HepG2 (cell line): ENCODE measurements around the gene PHF13. TPM values are rescaled to one million over a fixed set of nuclear protein-coding genes. Genes with fewer than 3 reads are reported as not detected.

Source experiments
- ATAC-seq: fragments of 200-7000 bp; cut with Tn5 transposase; 3 replicates; pipeline ENCODE4 v1.9.1; 2020; ENCODE audit warnings: mild to moderate bottlenecking, moderate library complexity
- BruUV-seq: library from RNA; stranded (reverse); fragments of 400-500 nt; replicated peaks from 2 replicates; lab custom pipeline; 2021; lab: Mats Ljungman, UMichigan
- CTCF ChIA-PET: fragments of 300-600 bp; formaldehyde crosslinking; extraction: SDS; loops from one replicate; lab custom pipeline; 2021; ENCODE audit warnings: low total read pairs, inconsistent platforms, low intra/inter-chr PET ratio; lab: Yijun Ruan, JAX
- POLR2A ChIA-PET: fragments of 350-600 bp; sonication (Branson Sonifier 250); formaldehyde crosslinking; loops from one replicate; lab custom pipeline; 2020; ENCODE audit warnings: antibody characterized with exemption, inconsistent platforms; lab: Yijun Ruan, JAX
- DNase-seq: peaks from one replicate; pipeline ENCODE4 v3.0.0-alpha.2; 2015; ENCODE audit warnings: low spot score
- FAIRE-seq: peaks from 3 replicates; lab custom pipeline; 2011; peaks lifted over from hg19 to GRCh38; lab: Jason Lieb, UNC
- H2AFZ ChIP-seq: one replicate; pipeline ENCODE4 v1.6.1; 2011; ENCODE audit warnings: low read length, inconsistent platforms
- H3K27ac ChIP-seq: fragments of 300-600 bp; 3 replicates; pipeline ENCODE4 v1.8.0; 2011; ENCODE audit warnings: mixed run types, mild to moderate bottlenecking, mixed read lengths, low read length, inconsistent platforms; ENCODE audit not compliant: insufficient read depth; ENCODE audit errors: extremely low read length
- H3K27me3 ChIP-seq, 2 experiments: fragments of 200-600 bp in 1 of 2; 2 replicates in 1 of 2; 3 replicates in 1 of 2; pipeline versions ENCODE4 v1.6.0 to v1.8.0; 2011; ENCODE audit warnings: low read length in 2 of 2, mild to moderate bottlenecking in 2 of 2, moderate library complexity in 2 of 2, inconsistent platforms in 1 of 2; ENCODE audit not compliant: insufficient read depth in 2 of 2, control insufficient read depth in 1 of 2
- H3K36me3 ChIP-seq, 2 experiments: fragments of 200-600 bp in 1 of 2; replicated peaks in 1 of 2; 2 replicates in 1 of 2; 3 replicates in 1 of 2; pipeline versions ENCODE4 v1.5.1 to v1.8.0; 2011; ENCODE audit warnings: low read length in 2 of 2, inconsistent platforms in 1 of 2; ENCODE audit not compliant: insufficient read depth in 2 of 2, control insufficient read depth in 1 of 2
- H3K4me1 ChIP-seq: 2 replicates; pipeline ENCODE4 v1.5.1; 2012; ENCODE audit warnings: low read length, inconsistent platforms; ENCODE audit not compliant: insufficient read depth
- H3K4me2 ChIP-seq: 2 replicates; pipeline ENCODE4 v1.6.0; 2011; ENCODE audit warnings: low read depth, low read length, inconsistent platforms
- H3K4me3 ChIP-seq, 3 experiments: fragments of 200-600 bp in 1 of 3; sonication (generic), shearing (Covaris generic) in 1 of 3; replicated peaks in 1 of 3; 2 replicates each; pipeline ENCODE4 v1.5.1; 2011 to 2016; ENCODE audit warnings: low read length in 3 of 3, inconsistent platforms in 2 of 3, low read depth in 2 of 3, mild to moderate bottlenecking in 2 of 3, control low read depth in 1 of 3, mixed read lengths in 1 of 3; ENCODE audit not compliant: insufficient read depth in 1 of 3
- H3K79me2 ChIP-seq: one replicate; pipeline ENCODE4 v1.6.1; 2011; ENCODE audit warnings: low read length, inconsistent platforms; ENCODE audit not compliant: insufficient read depth
- H3K9ac ChIP-seq: 2 replicates; pipeline ENCODE4 v1.6.0; 2011; ENCODE audit warnings: mild to moderate bottlenecking, low read depth, low read length, inconsistent platforms; ENCODE audit not compliant: insufficient read depth
- H3K9me3 ChIP-seq: 2 replicates; pipeline ENCODE4 v1.5.1; 2012; ENCODE audit warnings: mild to moderate bottlenecking, low read length
- H4K20me1 ChIP-seq: 2 replicates; pipeline ENCODE4 v1.6.0; 2011; ENCODE audit warnings: inconsistent platforms, mild to moderate bottlenecking, low read length, moderate library complexity; ENCODE audit not compliant: insufficient read depth
- AHR ChIP-seq: IDR thresholded peaks from 2 replicates; pipeline ENCODE4 v1.6.1; 2018; ENCODE audit warnings: missing genetic modification reagents, missing compliant biosample characterization
- KLF15 ChIP-seq: sonication (generic); formaldehyde crosslinking; IDR thresholded peaks from 2 replicates; pipeline ENCODE4 v1.8.1; 2023; ENCODE audit warnings: borderline replicate concordance, mild to moderate bottlenecking, inconsistent platforms, missing genetic modification reagents, mixed read lengths
- NFIB ChIP-seq: sonication (generic); formaldehyde crosslinking; IDR thresholded peaks from 2 replicates; pipeline ENCODE4 v1.9.0; 2021; ENCODE audit warnings: missing genetic modification reagents, mild to moderate bottlenecking, borderline replicate concordance
- POLR2AphosphoS2 ChIP-seq: IDR thresholded peaks from 2 replicates; pipeline ENCODE4 v1.6.1; 2011; ENCODE audit warnings: low read depth, low read length, improper control_type of control experiment
- SATB2 ChIP-seq: sonication (generic); formaldehyde crosslinking; IDR thresholded peaks from 2 replicates; pipeline ENCODE4 v1.5.0; 2020; ENCODE audit warnings: missing genetic modification reagents
- ZNF253 ChIP-seq: sonication (generic); formaldehyde crosslinking; IDR thresholded peaks from 2 replicates; pipeline ENCODE4 v1.8.0; 2022; ENCODE audit warnings: mild to moderate bottlenecking, missing genetic modification reagents, borderline replicate concordance
- ZNF589 ChIP-seq: sonication (generic); formaldehyde crosslinking; conservative IDR thresholded peaks from 2 replicates; pipeline ENCODE4 v1.8.0; 2022; ENCODE audit warnings: mild to moderate bottlenecking, moderate library complexity, missing genetic modification reagents
- ZNF777 ChIP-seq: sonication (generic); formaldehyde crosslinking; IDR thresholded peaks from 2 replicates; pipeline ENCODE4 v1.4.0; 2020; ENCODE audit warnings: missing genetic modification reagents
- ZNF782 ChIP-seq: sonication (generic); formaldehyde crosslinking; IDR thresholded peaks from 2 replicates; pipeline ENCODE4 v1.4.0; 2020; ENCODE audit warnings: missing genetic modification reagents, mild to moderate bottlenecking, borderline replicate concordance
- WGBS: methylation state at CpG from one replicate; pipeline ENCODE4 v1.1.6; 2017; ENCODE audit warnings: low lambda C conversion rate; 5-methylcytosine and 5-hydroxymethylcytosine counted together
- in situ Hi-C: cut with HindIII; loops from 2 replicates; pipeline ENCODE4 v1.10.0; 2017; ENCODE audit warnings: low pct_unique_long_range_greater_than_20kb; ENCODE audit not compliant: extremely low pct_ligation_motif_present
- intact Hi-C: fragments of 100-400 bp; cut with micrococcal nuclease; formaldehyde crosslinking; loops from one replicate; pipeline ENCODE4 v1.10.0; 2022; ENCODE audit not compliant: unreplicated experiment
- polyA plus RNA-seq, 8 experiments: library from polyadenylated mRNA; depleted of rRNA in 3 of 8; stranded (reverse) in 7 of 8; unstranded in 1 of 8; fragments of >200 nt; fragmentation: Illumina TruSeq in 4 of 8; extraction: Trizol in 4 of 8; gene quantifications; 2 replicates each; pipeline versions ENCODE4 v1.2.1 to v1.2.3, GENCODE V29; 2011 to 2016; ENCODE audit warnings: low read depth in 4 of 8, missing spikeins in 1 of 8, mixed read lengths in 1 of 8; ENCODE audit not compliant: insufficient read depth in 1 of 8
- total RNA-seq, 5 experiments: library from RNA; depleted of rRNA; stranded (reverse); fragments of >200 nt; fragmentation: Illumina TruSeq; extraction: Trizol; gene quantifications; 2 replicates each; pipeline ENCODE4 v1.2.3, GENCODE V29; 2016; ENCODE audit warnings: low read depth in 1 of 5
- TF ChIP-seq, protein P1 (sequence below): IDR thresholded peaks from 2 replicates; pipeline ENCODE4 v1.6.1; 2012; ENCODE audit warnings: low read depth, low read length, improper control_type of control experiment
- TF ChIP-seq, protein P2 (sequence below): sonication (generic); formaldehyde crosslinking; IDR thresholded peaks from 2 replicates; pipeline ENCODE4 v1.5.1; 2020; ENCODE audit warnings: missing genetic modification reagents, mild to moderate bottlenecking, borderline replicate concordance
- TF ChIP-seq, protein P3 (sequence below): sonication (generic); formaldehyde crosslinking; IDR thresholded peaks from 2 replicates; pipeline ENCODE4 v1.4.0; 2020; ENCODE audit warnings: missing genetic modification reagents
- TF ChIP-seq, protein P4 (sequence below): sonication (generic); formaldehyde crosslinking; IDR thresholded peaks from 2 replicates; pipeline ENCODE4 v1.4.0; 2020; ENCODE audit warnings: missing genetic modification reagents
- TF ChIP-seq, protein P5 (sequence below): sonication (generic); formaldehyde crosslinking; IDR thresholded peaks from 2 replicates; pipeline ENCODE4 v1.4.0; 2020; ENCODE audit warnings: low read depth, mild to moderate bottlenecking, missing genetic modification reagents

PHF13 gene
- total and polyA plus RNA-seq, 2 of the 13 experiments (the other 11 are each of a cell fraction or from before 2014, with no cell fraction given), result 4.7 to 7.4 TPM

DNA sequence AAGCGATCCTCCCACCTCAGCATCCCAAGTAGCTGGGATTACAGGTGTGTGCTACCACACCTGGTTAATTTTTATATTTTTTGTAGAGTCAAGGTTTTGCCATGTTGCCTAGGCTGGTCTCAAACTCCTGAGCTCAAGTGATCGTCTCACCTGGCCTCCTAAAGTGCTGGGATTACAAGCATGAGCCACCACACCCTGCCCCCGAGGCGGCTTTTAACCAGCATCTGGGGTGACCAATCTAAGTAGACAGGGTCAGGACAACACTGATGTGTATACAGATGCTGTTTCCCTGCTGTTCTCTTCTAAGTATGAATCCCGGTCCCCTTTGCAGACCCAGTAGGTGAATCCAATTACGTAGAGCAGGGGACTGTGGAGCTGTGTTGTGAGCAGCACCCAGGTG lies 35.0 kb downstream of the PHF13 start:
- Histone ChIP-seq H3K79me2 (no peaks in the 10 kb centered on the region), H3K9me3 (no peaks in the 10 kb centered on the region), H3K4me2 (no peak overlapping the region), H3K4me1 (no peaks in the 10 kb centered on the region), H3K4me3 (no peak overlapping the region), H3K9ac (no peak overlapping the region), H4K20me1 (no peaks in the 10 kb centered on the region), H3K27me3 (no peaks in the 10 kb centered on the region), H3K36me3 (peaks cover 21 to 51% of the 10 kb centered on the region in 2 experiments), H2AFZ (no peak overlapping the region), H3K27ac (no peak overlapping the region)
- BruUV-seq, result no TSS peak
- ATAC-seq (no peak), FAIRE-seq (no peak), DNase-seq (no peak)
- intact Hi-C loops, result loop anchor here (5.0 kb wide), 2 partner anchors 96 to 161 kb away; partner anchors contain the start of gene NOL9
- in situ Hi-C loops, result no loop called here
- WGBS, result 93% methylated on average over 6 of the region's 6 CpGs
- no peak for TF ChIP-seq AHR
- TF ChIP-seq, protein P1, sequence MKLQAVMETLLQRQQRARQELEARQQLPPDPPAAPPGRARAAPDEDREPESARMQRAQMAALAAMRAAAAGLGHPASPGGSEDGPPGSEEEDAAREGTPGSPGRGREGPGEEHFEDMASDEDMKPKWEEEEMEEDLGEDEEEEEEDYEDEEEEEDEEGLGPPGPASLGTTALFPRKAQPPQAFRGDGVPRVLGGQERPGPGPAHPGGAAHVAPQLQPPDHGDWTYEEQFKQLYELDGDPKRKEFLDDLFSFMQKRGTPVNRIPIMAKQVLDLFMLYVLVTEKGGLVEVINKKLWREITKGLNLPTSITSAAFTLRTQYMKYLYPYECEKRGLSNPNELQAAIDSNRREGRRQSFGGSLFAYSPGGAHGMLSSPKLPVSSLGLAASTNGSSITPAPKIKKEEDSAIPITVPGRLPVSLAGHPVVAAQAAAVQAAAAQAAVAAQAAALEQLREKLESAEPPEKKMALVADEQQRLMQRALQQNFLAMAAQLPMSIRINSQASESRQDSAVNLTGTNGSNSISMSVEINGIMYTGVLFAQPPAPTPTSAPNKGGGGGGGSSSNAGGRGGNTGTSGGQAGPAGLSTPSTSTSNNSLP, result no peak
- no peak for TF ChIP-seq POLR2AphosphoS2
- TF ChIP-seq, protein P2, sequence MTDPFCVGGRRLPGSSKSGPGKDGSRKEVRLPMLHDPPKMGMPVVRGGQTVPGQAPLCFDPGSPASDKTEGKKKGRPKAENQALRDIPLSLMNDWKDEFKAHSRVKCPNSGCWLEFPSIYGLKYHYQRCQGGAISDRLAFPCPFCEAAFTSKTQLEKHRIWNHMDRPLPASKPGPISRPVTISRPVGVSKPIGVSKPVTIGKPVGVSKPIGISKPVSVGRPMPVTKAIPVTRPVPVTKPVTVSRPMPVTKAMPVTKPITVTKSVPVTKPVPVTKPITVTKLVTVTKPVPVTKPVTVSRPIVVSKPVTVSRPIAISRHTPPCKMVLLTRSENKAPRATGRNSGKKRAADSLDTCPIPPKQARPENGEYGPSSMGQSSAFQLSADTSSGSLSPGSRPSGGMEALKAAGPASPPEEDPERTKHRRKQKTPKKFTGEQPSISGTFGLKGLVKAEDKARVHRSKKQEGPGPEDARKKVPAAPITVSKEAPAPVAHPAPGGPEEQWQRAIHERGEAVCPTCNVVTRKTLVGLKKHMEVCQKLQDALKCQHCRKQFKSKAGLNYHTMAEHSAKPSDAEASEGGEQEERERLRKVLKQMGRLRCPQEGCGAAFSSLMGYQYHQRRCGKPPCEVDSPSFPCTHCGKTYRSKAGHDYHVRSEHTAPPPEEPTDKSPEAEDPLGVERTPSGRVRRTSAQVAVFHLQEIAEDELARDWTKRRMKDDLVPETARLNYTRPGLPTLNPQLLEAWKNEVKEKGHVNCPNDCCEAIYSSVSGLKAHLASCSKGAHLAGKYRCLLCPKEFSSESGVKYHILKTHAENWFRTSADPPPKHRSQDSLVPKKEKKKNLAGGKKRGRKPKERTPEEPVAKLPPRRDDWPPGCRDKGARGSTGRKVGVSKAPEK, result no peak
- no peak for TF ChIP-seq ZNF782 (CRISPR knock-in tag)
- TF ChIP-seq, protein P3, sequence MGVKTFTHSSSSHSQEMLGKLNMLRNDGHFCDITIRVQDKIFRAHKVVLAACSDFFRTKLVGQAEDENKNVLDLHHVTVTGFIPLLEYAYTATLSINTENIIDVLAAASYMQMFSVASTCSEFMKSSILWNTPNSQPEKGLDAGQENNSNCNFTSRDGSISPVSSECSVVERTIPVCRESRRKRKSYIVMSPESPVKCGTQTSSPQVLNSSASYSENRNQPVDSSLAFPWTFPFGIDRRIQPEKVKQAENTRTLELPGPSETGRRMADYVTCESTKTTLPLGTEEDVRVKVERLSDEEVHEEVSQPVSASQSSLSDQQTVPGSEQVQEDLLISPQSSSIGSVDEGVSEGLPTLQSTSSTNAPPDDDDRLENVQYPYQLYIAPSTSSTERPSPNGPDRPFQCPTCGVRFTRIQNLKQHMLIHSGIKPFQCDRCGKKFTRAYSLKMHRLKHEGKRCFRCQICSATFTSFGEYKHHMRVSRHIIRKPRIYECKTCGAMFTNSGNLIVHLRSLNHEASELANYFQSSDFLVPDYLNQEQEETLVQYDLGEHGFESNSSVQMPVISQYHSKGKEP (CRISPR knock-in tag), result no peak
- TF ChIP-seq NFIB, result no peak
- TF ChIP-seq, protein P4, sequence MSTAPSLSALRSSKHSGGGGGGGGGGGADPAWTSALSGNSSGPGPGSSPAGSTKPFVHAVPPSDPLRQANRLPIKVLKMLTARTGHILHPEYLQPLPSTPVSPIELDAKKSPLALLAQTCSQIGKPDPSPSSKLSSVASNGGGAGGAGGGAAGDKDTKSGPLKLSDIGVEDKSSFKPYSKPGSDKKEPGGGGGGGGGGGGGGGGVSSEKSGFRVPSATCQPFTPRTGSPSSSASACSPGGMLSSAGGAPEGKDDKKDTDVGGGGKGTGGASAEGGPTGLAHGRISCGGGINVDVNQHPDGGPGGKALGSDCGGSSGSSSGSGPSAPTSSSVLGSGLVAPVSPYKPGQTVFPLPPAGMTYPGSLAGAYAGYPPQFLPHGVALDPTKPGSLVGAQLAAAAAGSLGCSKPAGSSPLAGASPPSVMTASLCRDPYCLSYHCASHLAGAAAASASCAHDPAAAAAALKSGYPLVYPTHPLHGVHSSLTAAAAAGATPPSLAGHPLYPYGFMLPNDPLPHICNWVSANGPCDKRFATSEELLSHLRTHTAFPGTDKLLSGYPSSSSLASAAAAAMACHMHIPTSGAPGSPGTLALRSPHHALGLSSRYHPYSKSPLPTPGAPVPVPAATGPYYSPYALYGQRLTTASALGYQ (CRISPR knock-in tag), result no peak
- no peak for TF ChIP-seq KLF15 (CRISPR knock-in tag)
- no peak for TF ChIP-seq ZNF589 (CRISPR knock-in tag)
- TF ChIP-seq ZNF253 (CRISPR knock-in tag), result no peak
- TF ChIP-seq ZNF777 (CRISPR knock-in tag), result no peak
- TF ChIP-seq, protein P5, sequence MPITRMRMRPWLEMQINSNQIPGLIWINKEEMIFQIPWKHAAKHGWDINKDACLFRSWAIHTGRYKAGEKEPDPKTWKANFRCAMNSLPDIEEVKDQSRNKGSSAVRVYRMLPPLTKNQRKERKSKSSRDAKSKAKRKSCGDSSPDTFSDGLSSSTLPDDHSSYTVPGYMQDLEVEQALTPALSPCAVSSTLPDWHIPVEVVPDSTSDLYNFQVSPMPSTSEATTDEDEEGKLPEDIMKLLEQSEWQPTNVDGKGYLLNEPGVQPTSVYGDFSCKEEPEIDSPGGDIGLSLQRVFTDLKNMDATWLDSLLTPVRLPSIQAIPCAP (CRISPR knock-in tag), result no peak
- TF ChIP-seq SATB2 (CRISPR knock-in tag), result no peak
- ChIA-PET POLR2A (no interaction called here), CTCF (no interaction called here)
